Naive B cell (primary cell): ENCODE data around the gene PLXNA3. TPM values are rescaled to one million over a fixed set of nuclear protein-coding genes. Genes with fewer than 3 reads are reported as not detected.

Experiments used
- ATAC-seq, 2 donors: fragments of 150-1000 bp; cut with Tn5 transposase; 2 replicates each; pipeline ENCODE4 v1.10.0; 2021; ENCODE audit warnings: low read depth in 2 of 2, mild to moderate bottlenecking in 2 of 2, moderate library complexity in 2 of 2
- DNase-seq: peaks from one replicate; pipeline ENCODE4 v3.0.0; 2022
- H3K27ac Mint-ChIP-seq, 6 donors: one replicate each; pipeline ENCODE4 v1.8.0; 2020 to 2022; ENCODE audit warnings: mild to moderate bottlenecking in 6 of 6, mixed read lengths in 6 of 6, moderate library complexity in 5 of 6, inconsistent platforms in 2 of 6
- H3K27me3 Mint-ChIP-seq, 3 donors: one replicate each; pipeline ENCODE4 v1.8.0; 2021 to 2022; ENCODE audit warnings: mixed read lengths in 3 of 3, mild to moderate bottlenecking in 1 of 3
- H3K36me3 Mint-ChIP-seq, 2 donors: one replicate each; pipeline ENCODE4 v1.8.0; 2020 to 2022; ENCODE audit warnings: mixed read lengths in 2 of 2, inconsistent platforms in 1 of 2, mild to moderate bottlenecking in 1 of 2
- H3K4me1 Mint-ChIP-seq, 3 donors: one replicate each; pipeline ENCODE4 v1.8.0; 2020 to 2022; ENCODE audit warnings: mixed read lengths in 3 of 3, inconsistent platforms in 1 of 3, mild to moderate bottlenecking in 1 of 3, moderate library complexity in 1 of 3
- H3K4me3 Mint-ChIP-seq, 8 donors: one replicate each; pipeline ENCODE4 v1.8.0; 2020 to 2022; ENCODE audit warnings: mild to moderate bottlenecking in 8 of 8, mixed read lengths in 8 of 8, moderate library complexity in 8 of 8, inconsistent platforms in 2 of 8
- H3K9me3 Mint-ChIP-seq, 7 donors: one replicate each; pipeline ENCODE4 v1.8.0; 2020 to 2022; ENCODE audit warnings: mixed read lengths in 7 of 7, mild to moderate bottlenecking in 5 of 7, inconsistent platforms in 2 of 7, moderate library complexity in 1 of 7
- polyA plus RNA-seq, 6 donors: library from polyadenylated mRNA; unstranded; fragments of 300-500 nt; fragmentation: Illumina TruSeq; gene quantifications; one replicate each; pipeline ENCODE4 v1.2.3, GENCODE V29; 2021; ENCODE audit warnings: low read depth in 6 of 6

PLXNA3 gene
- polyA plus RNA-seq, 6 donors from 2014 or later: 0.68 to 1.6 (median 0.99) TPM

DNA sequence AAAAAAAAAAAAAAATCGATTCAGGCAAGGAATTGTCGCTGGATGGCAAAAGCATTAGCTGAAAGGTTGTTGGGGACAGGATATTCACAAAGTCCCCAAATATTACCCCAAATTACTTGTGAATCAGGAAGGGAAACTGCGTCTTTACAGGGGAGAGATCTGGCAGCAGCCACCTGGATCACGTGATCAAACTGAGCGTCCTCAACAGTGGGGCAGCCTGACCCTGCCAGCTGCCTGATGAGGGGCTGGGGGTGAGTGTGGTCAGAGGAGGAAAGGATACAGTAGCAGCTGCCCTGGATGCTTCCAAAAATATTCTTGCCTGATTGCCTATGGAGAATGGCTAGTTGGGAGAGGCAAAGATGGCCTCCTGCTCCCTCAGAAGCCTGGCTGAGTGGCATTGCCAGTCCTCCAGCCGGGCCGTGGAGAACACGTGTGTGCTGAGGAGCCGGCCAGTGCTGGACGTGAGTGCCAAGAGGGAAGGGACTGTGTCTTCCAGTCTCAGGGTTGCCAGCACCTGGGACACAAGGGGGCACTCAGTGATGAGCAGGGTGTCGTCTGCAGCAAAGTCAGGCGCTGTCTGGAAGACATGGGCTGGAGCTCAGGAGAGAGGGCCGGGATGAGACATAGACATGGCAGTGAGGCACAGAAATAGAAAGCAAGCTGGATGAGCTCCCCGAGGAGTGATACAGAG, 24.0 kb downstream of the PLXNA3 start:
- no peaks in the 10 kb centered on the region for H3K27me3 Mint-ChIP-seq
- H3K27ac Mint-ChIP-seq: no peak overlapping the region
- H3K36me3 Mint-ChIP-seq: no peaks in the 10 kb centered on the region
- no peak for DNase-seq
- peaks cover 0 to 1% (median 0%) of the 10 kb centered on the region in 7 donors for H3K9me3 Mint-ChIP-seq
- peaks cover 14 to 29% (median 20%) of the 10 kb centered on the region in 3 donors for H3K4me1 Mint-ChIP-seq
- ATAC-seq: no peak
- peak overlapping the region in 3 of 8 donors; percentile 12 to 53 (median 35) for H3K4me3 Mint-ChIP-seq

DNA sequence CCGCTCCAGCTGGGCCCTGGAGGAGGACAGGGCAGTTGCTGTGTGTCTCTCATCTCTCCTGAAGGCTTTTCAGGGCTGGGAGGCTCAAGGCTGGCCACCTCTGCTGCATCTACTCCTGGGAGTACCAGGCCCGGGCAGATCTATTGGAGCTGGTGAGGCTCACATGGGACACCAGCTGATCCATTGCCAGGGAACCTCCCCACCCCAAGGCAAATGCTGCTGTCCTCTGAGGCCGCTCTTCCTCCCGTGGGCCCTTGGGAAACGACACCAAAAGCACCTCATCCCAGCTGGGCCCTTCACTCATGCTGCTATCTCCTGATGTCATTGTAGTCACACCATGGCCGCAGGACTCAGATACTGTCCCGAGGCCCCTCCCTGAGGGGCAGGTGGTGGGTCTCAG, 24.7 kb downstream of the PLXNA3 start:
- Mint-ChIP-seq H3K36me3 (no peaks in the 10 kb centered on the region), H3K4me3 (peak overlapping the region in 1 of 8 donors; percentile 47), H3K4me1 (peaks cover 14 to 29% (median 21%) of the 10 kb centered on the region in 3 donors), H3K9me3 (peaks cover 0 to 1% (median 0%) of the 10 kb centered on the region in 7 donors), H3K27me3 (no peaks in the 10 kb centered on the region), H3K27ac (no peak overlapping the region)
- DNase-seq (no peak), ATAC-seq (no peak)

DNA sequence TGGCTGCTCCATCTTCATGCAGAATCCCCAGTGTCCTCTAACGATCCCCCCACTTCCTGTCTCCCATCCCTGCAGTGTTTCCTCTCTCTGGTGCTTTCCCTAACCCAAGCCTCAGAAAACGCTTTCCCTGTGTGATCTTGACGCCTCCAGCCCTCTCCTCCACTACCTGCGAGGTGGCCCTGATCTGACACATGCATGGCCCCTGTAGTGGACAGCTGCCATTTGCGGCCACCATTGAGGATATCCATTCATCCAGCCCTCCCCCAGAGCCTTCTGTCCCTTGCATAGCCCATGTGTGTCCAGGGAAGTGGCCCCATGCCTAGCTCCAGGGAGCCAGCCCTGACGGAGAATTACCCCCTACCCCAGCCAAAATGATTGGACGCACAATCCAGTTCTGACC, 25.2 kb downstream of the PLXNA3 start:
- H3K4me1 Mint-ChIP-seq: peaks cover 18 to 30% (median 24%) of the 10 kb centered on the region in 3 donors
- DNase-seq: no peak
- no peaks in the 10 kb centered on the region for H3K27me3 Mint-ChIP-seq
- no peaks in the 10 kb centered on the region for H3K36me3 Mint-ChIP-seq
- H3K4me3 Mint-ChIP-seq: peak overlapping the region in 2 of 8 donors; percentile 47 to 72
- ATAC-seq: no peak
- peak overlapping the region in 2 of 6 donors; percentile 60 to 78 for H3K27ac Mint-ChIP-seq
- H3K9me3 Mint-ChIP-seq: peaks cover 0 to 1% (median 0%) of the 10 kb centered on the region in 7 donors

DNA sequence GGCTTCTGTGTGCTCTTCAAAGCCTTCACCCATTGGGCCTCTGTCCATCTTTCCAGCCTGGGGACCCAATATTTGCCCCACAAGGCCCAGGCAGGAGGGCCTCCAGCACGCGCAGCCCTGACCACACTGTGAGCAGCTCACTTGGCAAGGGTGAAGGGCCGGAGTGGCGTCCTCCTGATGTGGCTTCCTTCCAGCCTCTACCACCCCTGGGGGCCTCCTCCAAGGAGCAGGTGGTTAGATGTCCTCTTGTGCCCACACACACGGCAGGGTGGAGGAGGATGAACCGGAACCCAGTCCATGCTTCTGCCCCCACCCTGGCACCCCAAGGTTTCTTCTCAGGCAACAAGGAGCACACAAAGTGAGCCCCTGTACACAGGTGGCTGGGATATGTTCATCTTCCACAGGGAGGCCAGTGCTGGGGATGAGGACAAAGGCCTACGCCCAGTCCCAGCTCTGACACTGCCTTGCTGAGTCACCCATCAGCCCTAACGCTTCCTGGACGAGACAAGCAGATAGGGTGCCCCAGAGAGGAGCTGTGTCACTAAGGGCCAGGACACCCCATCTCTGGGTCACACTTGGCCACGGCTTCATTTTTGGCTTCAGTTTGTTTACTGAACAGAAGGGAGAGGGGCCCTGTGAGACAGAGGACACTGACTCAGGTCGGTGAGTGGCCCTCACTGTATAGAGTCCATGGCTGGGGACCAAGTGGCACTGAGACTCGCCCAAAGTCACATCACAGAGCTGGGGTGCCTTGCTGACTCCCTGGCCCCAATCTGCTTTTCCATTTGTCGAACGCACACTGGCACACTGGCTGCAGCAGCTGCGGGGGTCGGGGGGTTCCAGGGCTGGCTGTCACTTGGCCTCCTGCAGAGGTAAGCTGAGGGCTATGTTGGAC, 26.4 kb downstream of the PLXNA3 start:
- Mint-ChIP-seq H3K36me3 (no peaks in the 10 kb centered on the region), H3K4me3 (peak overlapping the region in 4 of 8 donors; percentile 32 to 78 (median 53)), H3K4me1 (peaks cover 20 to 32% (median 22%) of the 10 kb centered on the region in 3 donors), H3K9me3 (no peaks in the 10 kb centered on the region), H3K27ac (peak overlapping the region in 1 of 6 donors; percentile 72), H3K27me3 (no peaks in the 10 kb centered on the region)
- no peak for DNase-seq
- ATAC-seq: no peak

DNA sequence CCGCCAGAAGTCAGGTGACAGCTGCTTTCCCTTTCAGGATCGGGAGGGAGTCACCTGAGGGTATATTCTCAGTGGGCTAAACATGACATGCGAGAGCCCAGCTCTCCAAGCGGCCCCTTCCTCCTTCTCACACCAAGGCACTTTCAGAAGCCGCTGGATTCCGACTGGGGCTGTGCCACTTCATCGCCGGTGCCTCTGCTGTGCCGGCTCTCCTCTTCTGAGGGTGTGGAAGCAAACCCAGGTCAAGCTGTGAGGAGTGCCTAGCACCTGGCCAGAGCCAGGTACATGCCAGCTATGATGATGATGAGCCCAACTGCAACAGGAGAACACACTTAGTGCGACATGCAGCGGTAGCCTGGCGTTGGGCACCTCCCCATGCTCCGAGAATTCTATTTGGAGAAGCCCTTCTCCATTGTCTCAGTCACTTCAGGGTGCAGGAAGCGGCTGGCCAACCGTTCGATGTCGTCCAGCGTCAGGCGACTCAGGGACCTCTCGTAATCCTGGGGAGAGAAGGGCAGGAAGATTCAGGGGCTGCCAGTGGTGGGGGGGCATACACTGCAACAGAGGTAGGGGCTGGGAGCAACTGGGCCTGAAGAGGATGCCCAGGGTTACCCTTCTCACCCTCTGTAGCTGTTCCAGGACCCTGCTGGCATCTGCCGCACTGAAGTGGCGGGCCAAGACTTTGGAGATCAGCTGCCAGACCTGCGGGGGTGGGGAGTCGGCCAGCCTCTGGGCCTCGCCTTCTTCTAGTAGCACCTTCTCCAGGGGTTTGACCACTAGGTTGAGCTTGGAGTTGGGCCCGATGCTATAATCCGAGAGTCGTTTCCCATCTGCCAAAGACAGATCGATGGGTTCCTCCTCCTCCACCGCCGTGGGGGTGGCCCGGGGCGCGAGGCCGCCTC, 27.3 kb downstream of the PLXNA3 start:
- Mint-ChIP-seq H3K4me1 (peaks cover 23 to 32% (median 25%) of the 10 kb centered on the region in 3 donors), H3K4me3 (peak overlapping the region; percentile 58 to 86 (median 72)), H3K36me3 (no peaks in the 10 kb centered on the region), H3K27ac (peak overlapping the region in 3 of 6 donors; percentile 47 to 77 (median 66)), H3K9me3 (no peaks in the 10 kb centered on the region), H3K27me3 (no peaks in the 10 kb centered on the region)
- no peak for ATAC-seq
- no peak for DNase-seq

DNA sequence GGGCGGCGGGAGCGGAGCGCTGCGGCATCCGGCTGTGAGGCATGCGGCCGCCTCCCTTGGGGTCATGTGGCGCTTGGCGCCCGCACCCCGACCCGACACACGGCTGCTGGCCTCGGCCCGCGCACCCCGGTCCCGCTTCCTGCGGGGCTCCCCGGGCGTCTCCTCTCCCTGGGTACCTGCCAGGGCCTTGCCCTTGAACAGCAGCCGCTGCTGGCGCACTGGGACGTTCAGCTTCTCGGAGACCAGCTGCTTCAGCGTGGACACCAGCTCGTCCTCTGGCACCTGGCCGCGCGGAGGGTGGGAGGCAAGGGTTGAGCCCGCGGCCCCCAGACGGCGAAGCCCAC, 27.9 kb downstream of the PLXNA3 start:
- H3K36me3 Mint-ChIP-seq: no peaks in the 10 kb centered on the region
- no peaks in the 10 kb centered on the region for H3K27me3 Mint-ChIP-seq
- peak overlapping the region in 3 of 8 donors; percentile 58 to 73 (median 67) for H3K4me3 Mint-ChIP-seq
- ATAC-seq: no peak
- peaks cover 0 to 1% (median 0%) of the 10 kb centered on the region in 7 donors for H3K9me3 Mint-ChIP-seq
- H3K4me1 Mint-ChIP-seq: peaks cover 25 to 36% (median 25%) of the 10 kb centered on the region in 3 donors
- DNase-seq: peak; percentile 33
- H3K27ac Mint-ChIP-seq: no peak overlapping the region

DNA sequence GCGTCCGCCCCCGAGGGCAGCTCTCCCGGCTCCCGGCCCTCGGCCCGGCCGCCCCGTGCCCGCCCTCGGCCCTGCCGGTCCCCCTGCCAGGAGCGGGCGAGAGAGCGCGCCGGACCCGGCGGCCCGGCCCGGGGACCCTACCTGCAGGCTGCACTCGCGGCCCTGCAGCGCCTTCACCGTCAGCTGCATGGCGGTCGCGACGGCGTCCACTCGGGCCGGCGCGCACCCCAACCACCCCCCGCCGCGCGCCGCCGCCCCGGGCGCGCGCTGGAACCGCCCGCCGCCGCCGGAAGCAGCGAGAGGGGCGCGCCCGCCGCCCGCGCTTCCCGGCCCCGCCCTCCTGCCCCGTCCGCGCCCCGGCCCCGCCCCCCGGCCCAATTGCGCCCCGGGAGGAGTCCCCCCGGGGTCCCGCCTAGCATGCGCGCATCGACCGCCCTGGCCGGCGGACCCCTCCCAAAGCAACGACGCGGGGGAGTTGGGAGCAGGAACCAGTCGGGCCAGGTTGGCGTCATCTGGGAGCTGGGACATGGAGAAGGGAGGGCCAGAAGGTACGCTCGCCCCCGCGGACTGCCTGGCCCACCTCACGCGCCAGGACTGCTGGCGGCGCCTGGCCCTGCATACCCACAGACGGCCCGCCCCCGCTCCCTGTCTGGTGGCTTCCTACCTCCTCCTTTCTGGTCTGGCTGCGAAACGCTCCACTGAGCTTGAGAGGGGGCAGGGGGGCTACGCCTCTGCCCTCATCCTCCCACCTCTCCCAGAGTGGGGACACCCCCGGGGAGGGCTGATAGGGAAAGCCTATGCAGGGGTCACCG, 28.5 kb downstream of the PLXNA3 start, which contains the start of gene UBL4A:
UBL4A (minus strand) TSS at position 220 of the 812 bp plus-strand sequence; CDS start at position 189, 31 bp downstream.
- H3K4me1 Mint-ChIP-seq: peaks cover 29 to 40% (median 30%) of the 10 kb centered on the region in 3 donors
- ATAC-seq (peak; percentile 18 to 32), DNase-seq (peak; percentile 59)
- no peaks in the 10 kb centered on the region for H3K36me3 Mint-ChIP-seq
- H3K27me3 Mint-ChIP-seq: no peaks in the 10 kb centered on the region
- H3K9me3 Mint-ChIP-seq: peaks cover 0 to 3% (median 0%) of the 10 kb centered on the region in 7 donors
- peak within 1 kb of the TSS in 5 of 6 donors; percentile 59 to 91 (median 76) for H3K27ac Mint-ChIP-seq
- peak within 1 kb of the TSS; percentile 73 to 91 (median 89) for H3K4me3 Mint-ChIP-seq

DNA sequence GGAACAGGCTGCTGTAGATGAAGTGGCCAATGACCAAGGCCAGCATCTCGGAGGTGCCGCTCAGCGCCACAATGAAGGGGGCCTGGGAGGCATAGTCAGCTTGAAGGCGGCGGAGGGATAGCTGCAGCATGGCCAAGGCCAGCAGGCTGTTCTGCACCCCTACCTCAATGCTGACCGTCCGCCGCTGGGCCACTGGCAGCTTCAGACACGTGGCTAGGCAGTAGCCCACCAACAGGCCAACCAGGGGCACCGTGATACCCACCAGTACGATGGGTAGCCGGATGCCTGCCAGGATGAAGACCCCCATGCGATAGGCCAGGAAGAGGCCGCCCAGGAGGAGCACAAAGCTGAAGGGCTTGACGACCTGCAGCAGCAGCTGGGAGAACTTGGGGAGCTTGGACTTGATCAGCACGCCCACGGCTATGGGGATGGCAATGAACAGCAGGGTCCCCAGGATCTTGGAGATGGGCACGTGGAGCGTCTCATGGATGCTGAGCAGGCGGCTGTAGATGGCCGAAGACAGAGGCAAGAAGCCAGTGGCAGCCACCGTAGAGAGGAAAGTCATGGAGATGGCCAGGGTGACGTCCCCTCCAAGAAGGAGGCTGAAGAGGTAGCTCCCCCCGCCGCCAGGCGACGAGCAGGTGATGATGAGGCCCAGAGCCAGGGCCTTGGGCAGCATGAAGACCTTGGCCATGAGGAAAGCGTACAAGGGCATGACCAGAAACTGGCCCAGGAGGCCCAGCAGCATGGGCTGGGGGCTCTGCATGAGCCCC, 29.6 kb downstream of the PLXNA3 start:
- peaks cover 21 to 33% (median 22%) of the 10 kb centered on the region in 3 donors for H3K4me1 Mint-ChIP-seq
- no peak for DNase-seq
- H3K4me3 Mint-ChIP-seq: peak overlapping the region; percentile 48 to 91 (median 80)
- no peak for ATAC-seq
- no peaks in the 10 kb centered on the region for H3K27me3 Mint-ChIP-seq
- peak overlapping the region in 3 of 6 donors; percentile 20 to 90 (median 62) for H3K27ac Mint-ChIP-seq
- H3K36me3 Mint-ChIP-seq: no peaks in the 10 kb centered on the region
- peaks cover 0 to 3% (median 0%) of the 10 kb centered on the region in 7 donors for H3K9me3 Mint-ChIP-seq

DNA sequence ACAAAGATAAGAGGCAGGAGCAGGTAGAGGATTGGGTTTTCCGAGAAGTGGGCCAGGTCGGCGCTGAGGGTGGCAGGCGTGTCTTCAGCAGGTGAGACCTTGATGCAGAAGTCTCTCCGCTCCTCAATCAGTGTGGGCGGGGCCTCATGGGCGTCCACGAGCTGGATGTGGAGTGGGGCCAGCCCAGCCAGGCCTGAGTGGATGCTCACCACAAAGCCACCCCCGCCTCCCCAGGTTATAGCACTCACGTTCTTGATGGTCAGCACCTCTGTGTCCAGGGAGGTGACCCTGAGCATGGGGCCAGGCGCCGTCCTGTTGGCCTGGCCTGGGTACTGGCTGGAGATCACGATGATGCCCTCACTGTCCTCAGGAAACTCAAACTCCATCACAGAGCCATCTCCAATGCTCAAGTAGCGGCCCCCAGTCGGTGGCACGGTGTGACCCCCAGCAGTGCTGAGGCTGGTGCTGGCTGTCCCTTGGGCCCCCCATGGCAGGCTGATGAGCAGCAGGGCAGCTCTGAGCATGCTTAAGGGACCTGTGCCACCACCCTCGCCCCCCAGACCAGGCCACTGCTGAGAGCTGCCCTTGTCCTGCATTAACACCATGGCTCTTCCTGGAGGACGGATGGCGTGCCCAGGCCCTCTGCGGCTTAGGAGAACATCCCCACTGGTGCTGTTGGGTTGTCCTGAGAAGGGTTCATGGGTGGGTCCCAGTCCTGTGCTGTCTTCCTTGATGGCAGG, 30.4 kb downstream of the PLXNA3 start:
- Mint-ChIP-seq H3K4me1 (peaks cover 18 to 31% (median 21%) of the 10 kb centered on the region in 3 donors), H3K27ac (peak overlapping the region in 2 of 6 donors; percentile 19 to 20), H3K9me3 (peaks cover 0 to 3% (median 0%) of the 10 kb centered on the region in 7 donors), H3K4me3 (peak overlapping the region; percentile 47 to 93 (median 86)), H3K27me3 (no peaks in the 10 kb centered on the region), H3K36me3 (no peaks in the 10 kb centered on the region)
- no peak for DNase-seq
- ATAC-seq: no peak

DNA sequence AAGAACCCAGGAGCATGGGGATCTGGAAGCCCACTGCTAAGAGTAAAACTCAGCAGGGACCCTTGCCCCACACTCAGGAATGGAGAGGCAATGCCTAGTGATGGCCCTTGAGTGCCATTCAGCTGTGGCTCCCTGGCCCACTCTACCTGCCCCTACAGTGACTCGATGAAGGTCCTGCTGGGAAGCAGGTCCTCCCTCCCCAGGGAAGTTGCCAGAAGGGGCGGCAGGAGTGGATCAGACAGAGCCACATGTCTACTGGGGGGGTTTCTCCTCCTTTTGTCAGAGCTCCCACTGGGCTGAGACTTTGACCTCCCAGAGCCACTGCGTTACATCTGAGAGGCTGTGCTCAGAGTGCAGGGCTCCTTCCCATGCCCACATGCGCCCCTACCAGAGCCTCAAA, 31.1 kb downstream of the PLXNA3 start:
- ATAC-seq: no peak
- Mint-ChIP-seq H3K27me3 (no peaks in the 10 kb centered on the region), H3K4me1 (peaks cover 18 to 31% (median 21%) of the 10 kb centered on the region in 3 donors), H3K4me3 (peak overlapping the region; percentile 35 to 94 (median 87)), H3K9me3 (peaks cover 0 to 3% (median 0%) of the 10 kb centered on the region in 7 donors), H3K27ac (peak overlapping the region in 3 of 6 donors; percentile 32 to 84 (median 69)), H3K36me3 (no peaks in the 10 kb centered on the region)
- DNase-seq: no peak

DNA sequence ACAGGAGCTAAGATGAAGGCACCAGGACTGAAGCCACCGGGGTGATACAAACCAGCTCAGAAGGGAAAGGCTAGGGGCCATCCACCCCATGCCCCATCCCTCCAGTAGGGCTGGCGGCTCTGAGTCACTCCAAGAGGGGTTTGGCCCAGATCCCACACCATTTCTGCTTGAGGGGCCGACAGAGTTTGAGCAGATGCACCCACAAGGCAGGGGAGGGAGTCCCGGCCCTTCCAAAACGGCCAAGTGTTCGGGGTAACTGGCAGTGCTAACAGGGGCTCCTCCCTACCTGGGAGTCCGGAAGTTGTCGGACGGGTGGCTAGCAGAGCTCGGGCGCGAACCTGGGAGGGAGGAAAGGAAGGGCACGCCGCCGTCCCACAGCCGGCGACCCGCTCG, 31.9 kb downstream of the PLXNA3 start:
- ATAC-seq (peak in 1 of 2 donors; percentile 4), DNase-seq (no peak)
- Mint-ChIP-seq H3K27me3 (no peaks in the 10 kb centered on the region), H3K4me1 (peaks cover 18 to 31% (median 21%) of the 10 kb centered on the region in 3 donors), H3K9me3 (peaks cover 0 to 3% (median 0%) of the 10 kb centered on the region in 7 donors), H3K4me3 (peak overlapping the region; percentile 83 to 94 (median 90)), H3K27ac (peak overlapping the region in 5 of 6 donors; percentile 63 to 95 (median 84)), H3K36me3 (no peaks in the 10 kb centered on the region)
